Esophagus muscularis mucosa (tissue), 4 donors: ENCODE data around the gene RTN4IP1.

Source experiments
- EP300 ChIP-seq: sonication (generic); formaldehyde crosslinking; IDR thresholded peaks from one replicate; pipeline ENCODE4 v1.6.1; 2017; ENCODE audit warnings: antibody characterized with exemption
- POLR2A ChIP-seq: fragments of 450-650 bp; IDR thresholded peaks from one replicate; pipeline ENCODE4 v1.6.1; 2017; ENCODE audit warnings: antibody characterized with exemption, moderate library complexity, mild to moderate bottlenecking, low read depth
- POLR2AphosphoS5 ChIP-seq, 2 donors: sonication (generic); formaldehyde crosslinking; IDR thresholded peaks; one replicate each; pipeline ENCODE4 v1.6.1; 2017; ENCODE audit warnings: antibody characterized with exemption in 2 of 2
- TF ChIP-seq, protein P1 (sequence below), 3 experiments: fragments of 200-600 bp in 2 of 3; fragments of 450-650 bp in 1 of 3; sonication (generic) in 2 of 3; IDR thresholded peaks; one replicate each; pipeline ENCODE4 v1.5.1; 2017 to 2019; ENCODE audit warnings: antibody characterized with exemption in 3 of 3, mild to moderate bottlenecking in 2 of 3, moderate library complexity in 1 of 3

DNA sequence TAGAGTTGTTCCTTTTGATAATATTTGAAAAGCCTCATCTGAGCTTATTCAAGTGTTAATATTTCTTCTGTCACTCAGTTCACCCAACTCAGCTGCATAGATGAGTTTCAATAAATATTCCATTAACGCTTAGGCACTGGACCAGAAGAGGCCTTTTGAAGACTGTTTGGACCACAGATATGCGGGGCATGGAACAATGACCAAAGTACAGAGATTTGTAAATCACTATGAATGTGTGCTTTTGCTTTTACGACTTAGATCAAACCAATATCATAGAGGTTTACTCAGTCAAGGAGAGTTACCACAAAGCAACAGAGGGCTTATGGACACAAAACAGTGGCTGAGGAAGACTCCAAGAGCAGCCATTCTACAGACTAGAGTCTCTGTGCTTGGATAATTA is 99.9 kb downstream of the RTN4IP1 start:
- no peak for TF ChIP-seq POLR2A
- TF ChIP-seq EP300, result no peak
- TF ChIP-seq, protein P1, sequence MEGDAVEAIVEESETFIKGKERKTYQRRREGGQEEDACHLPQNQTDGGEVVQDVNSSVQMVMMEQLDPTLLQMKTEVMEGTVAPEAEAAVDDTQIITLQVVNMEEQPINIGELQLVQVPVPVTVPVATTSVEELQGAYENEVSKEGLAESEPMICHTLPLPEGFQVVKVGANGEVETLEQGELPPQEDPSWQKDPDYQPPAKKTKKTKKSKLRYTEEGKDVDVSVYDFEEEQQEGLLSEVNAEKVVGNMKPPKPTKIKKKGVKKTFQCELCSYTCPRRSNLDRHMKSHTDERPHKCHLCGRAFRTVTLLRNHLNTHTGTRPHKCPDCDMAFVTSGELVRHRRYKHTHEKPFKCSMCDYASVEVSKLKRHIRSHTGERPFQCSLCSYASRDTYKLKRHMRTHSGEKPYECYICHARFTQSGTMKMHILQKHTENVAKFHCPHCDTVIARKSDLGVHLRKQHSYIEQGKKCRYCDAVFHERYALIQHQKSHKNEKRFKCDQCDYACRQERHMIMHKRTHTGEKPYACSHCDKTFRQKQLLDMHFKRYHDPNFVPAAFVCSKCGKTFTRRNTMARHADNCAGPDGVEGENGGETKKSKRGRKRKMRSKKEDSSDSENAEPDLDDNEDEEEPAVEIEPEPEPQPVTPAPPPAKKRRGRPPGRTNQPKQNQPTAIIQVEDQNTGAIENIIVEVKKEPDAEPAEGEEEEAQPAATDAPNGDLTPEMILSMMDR (IDR thresholded peaks at IDR 0.05), result no peak
- no peak for TF ChIP-seq POLR2AphosphoS5 (IDR thresholded peaks at IDR 0.05)
